Left renal pelvis (tissue), 4 donors: ENCODE results near the gene OR14I1. TPM values are rescaled to one million over a fixed set of nuclear protein-coding genes. Genes with fewer than 3 reads are reported as not detected.
A peak's percentile ranks its signal among the peaks of the same experiment; 100 is the strongest.

Experiments
- DNase-seq, 4 donors: peaks; one replicate each; pipeline ENCODE4 v3.0.0-alpha.2; 2013; ENCODE audit warnings: low read depth in 4 of 4, low spot score in 3 of 4
- polyA plus RNA-seq, 4 donors: library from polyadenylated mRNA; unstranded; fragments of 120-200 nt; gene quantifications; one replicate each; pipeline ENCODE4 v1.2.1, GENCODE V29; 2013; ENCODE audit not compliant: insufficient read length in 4 of 4

Gene OR14I1
- not detected for polyA plus RNA-seq

GRCh38 chr1:248702714-248703113, at the start of gene OR14I1:
TSS of gene OR14I1 (minus strand) at chr1:248702766.
- DNase-seq, result no peak

- DNase-seq, result no peak
Measured at GRCh38 chr1:248751635-248752034, 49.1 kb upstream of the OR14I1 start.

GRCh38 chr1:248751142-248751541, 48.6 kb upstream of the OR14I1 start:
- no peak for DNase-seq

GRCh38 chr1:248750496-248750895, 47.9 kb upstream of the OR14I1 start:
- peak in 1 of 4 donors; percentile 14 for DNase-seq

- no peak for DNase-seq
Measured at GRCh38 chr1:248748211-248748610, 45.6 kb upstream of the OR14I1 start.

GRCh38 chr1:248740876-248741275, 38.3 kb upstream of the OR14I1 start:
- no peak for DNase-seq

- no peak for DNase-seq
Measured at GRCh38 chr1:248739572-248740205, 37.1 kb upstream of the OR14I1 start.

GRCh38 chr1:248737457-248737856, 34.9 kb upstream of the OR14I1 start:
- DNase-seq, result no peak

- DNase-seq, result no peak
Measured at GRCh38 chr1:248736977-248737376, 34.4 kb upstream of the OR14I1 start.

- DNase-seq, result no peak
Measured at GRCh38 chr1:248733566-248733965, 31.0 kb upstream of the OR14I1 start.

GRCh38 chr1:248730507-248731335, 28.2 kb upstream of the OR14I1 start:
- DNase-seq, result no peak

- DNase-seq, result no peak
Measured at GRCh38 chr1:248714248-248714647, 11.7 kb upstream of the OR14I1 start.

- DNase-seq, result no peak
Measured at GRCh38 chr1:248710305-248710900, 7.8 kb upstream of the OR14I1 start.

- no peak for DNase-seq
Measured at GRCh38 chr1:248704606-248705005, 2.0 kb upstream of the OR14I1 start.

GRCh38 chr1:248703674-248704073, 1.1 kb upstream of the OR14I1 start:
- no peak for DNase-seq

- no peak for DNase-seq
Measured at GRCh38 chr1:248699099-248699498, 3.5 kb downstream of the OR14I1 start.

GRCh38 chr1:248697907-248698306, 4.7 kb downstream of the OR14I1 start:
- DNase-seq, result no peak

- no peak for DNase-seq
Measured at GRCh38 chr1:248696774-248697173, 5.8 kb downstream of the OR14I1 start.

- DNase-seq, result no peak
Measured at GRCh38 chr1:248696261-248696660, 6.3 kb downstream of the OR14I1 start.

GRCh38 chr1:248695451-248696132, 7.0 kb downstream of the OR14I1 start:
- DNase-seq, result no peak

- no peak for DNase-seq
Measured at GRCh38 chr1:248691567-248692155, 10.9 kb downstream of the OR14I1 start.
